Ovary (tissue), 3 donors: ENCODE measurements around the gene PRKG1.

Source experiments
- CTCF ChIP-seq, 3 donors: fragments of 450-650 bp in 2 of 3; fragments of 200-600 bp in 1 of 3; IDR thresholded peaks; one replicate each; pipeline versions ENCODE4 v1.5.1 to v1.8.0; 2016 to 2022; ENCODE audit warnings: antibody characterized with exemption in 3 of 3, mild to moderate bottlenecking in 1 of 3
- POLR2A ChIP-seq: fragments of 450-650 bp; IDR thresholded peaks from one replicate; pipeline ENCODE4 v1.6.1; 2017; ENCODE audit warnings: antibody characterized with exemption, mild to moderate bottlenecking, moderate library complexity
- donor health status: DM: no; HTN: no; CAD: no.

DNA sequence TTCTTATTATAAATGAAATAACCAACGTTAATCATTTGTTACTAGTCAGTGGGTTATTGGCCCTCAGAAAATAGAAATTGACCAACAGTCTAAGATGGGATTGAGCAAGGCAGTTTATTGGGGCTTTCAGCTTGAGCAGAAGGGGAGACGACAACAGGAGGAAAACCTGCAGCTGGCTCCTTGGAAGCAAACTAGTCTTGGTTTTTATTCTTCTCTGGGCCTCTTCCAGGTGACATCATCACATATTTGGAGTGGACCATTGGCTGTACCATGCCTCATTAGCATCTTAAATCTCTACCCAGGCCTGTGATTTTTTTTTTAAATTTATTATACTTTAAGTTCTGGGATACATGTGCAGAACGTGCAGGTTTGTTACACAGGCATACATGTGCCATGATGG lies 684.1 kb downstream of the PRKG1 start:
- TF ChIP-seq POLR2A (no peak), CTCF (IDR thresholded peaks at IDR 0.05) (no peak)
